ENCODE results near the gene MEIS2.

DNA sequence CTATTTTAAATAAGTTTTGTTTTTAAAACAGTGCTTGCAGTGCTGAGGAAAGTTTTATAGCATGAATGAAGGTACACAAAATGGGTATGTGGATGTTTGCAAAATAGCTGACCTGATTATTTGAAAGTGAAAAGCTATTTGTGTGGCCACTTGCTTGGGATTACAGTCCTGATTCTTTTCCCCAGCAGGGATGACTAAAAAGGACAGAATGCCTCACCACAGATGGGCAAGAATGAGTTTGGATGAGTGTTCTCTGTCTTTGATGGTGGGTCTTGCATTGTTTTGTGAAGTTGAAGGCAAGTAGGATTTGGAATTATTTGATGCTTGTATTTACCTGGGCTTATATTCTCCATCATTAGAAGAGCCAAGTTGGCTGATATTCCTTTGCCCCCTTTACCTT is 48.8 kb upstream of the MEIS2 start:
- TF ChIP-seq, protein P1, sequence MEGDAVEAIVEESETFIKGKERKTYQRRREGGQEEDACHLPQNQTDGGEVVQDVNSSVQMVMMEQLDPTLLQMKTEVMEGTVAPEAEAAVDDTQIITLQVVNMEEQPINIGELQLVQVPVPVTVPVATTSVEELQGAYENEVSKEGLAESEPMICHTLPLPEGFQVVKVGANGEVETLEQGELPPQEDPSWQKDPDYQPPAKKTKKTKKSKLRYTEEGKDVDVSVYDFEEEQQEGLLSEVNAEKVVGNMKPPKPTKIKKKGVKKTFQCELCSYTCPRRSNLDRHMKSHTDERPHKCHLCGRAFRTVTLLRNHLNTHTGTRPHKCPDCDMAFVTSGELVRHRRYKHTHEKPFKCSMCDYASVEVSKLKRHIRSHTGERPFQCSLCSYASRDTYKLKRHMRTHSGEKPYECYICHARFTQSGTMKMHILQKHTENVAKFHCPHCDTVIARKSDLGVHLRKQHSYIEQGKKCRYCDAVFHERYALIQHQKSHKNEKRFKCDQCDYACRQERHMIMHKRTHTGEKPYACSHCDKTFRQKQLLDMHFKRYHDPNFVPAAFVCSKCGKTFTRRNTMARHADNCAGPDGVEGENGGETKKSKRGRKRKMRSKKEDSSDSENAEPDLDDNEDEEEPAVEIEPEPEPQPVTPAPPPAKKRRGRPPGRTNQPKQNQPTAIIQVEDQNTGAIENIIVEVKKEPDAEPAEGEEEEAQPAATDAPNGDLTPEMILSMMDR (IDR thresholded peaks at IDR 0.05; ENCODE audit: borderline replicate concordance, extremely low read depth, low read length, poor library complexity, severe bottlenecking): no peak
- no peak for TF ChIP-seq EZH2 (IDR thresholded peaks at IDR 0.05; ENCODE audit: borderline replicate concordance, low read depth, low read length, severe bottlenecking)

Data from DND-41 (cell line).